ENCODE results near the gene CHRNA4.

GRCh38 chr20:63350597-63351325 is 10.4 kb downstream of the CHRNA4 start:
- no peak for TF ChIP-seq CTCF (IDR thresholded peaks at IDR 0.05)
- TF ChIP-seq POLR2A (IDR thresholded peaks at IDR 0.05) = no peak
